ENCODE data around the gene ENOX2.

- TF ChIP-seq, protein P1, sequence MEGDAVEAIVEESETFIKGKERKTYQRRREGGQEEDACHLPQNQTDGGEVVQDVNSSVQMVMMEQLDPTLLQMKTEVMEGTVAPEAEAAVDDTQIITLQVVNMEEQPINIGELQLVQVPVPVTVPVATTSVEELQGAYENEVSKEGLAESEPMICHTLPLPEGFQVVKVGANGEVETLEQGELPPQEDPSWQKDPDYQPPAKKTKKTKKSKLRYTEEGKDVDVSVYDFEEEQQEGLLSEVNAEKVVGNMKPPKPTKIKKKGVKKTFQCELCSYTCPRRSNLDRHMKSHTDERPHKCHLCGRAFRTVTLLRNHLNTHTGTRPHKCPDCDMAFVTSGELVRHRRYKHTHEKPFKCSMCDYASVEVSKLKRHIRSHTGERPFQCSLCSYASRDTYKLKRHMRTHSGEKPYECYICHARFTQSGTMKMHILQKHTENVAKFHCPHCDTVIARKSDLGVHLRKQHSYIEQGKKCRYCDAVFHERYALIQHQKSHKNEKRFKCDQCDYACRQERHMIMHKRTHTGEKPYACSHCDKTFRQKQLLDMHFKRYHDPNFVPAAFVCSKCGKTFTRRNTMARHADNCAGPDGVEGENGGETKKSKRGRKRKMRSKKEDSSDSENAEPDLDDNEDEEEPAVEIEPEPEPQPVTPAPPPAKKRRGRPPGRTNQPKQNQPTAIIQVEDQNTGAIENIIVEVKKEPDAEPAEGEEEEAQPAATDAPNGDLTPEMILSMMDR (conservative IDR thresholded peaks at IDR 0.05 in 1 of 2, IDR thresholded peaks at IDR 0.05 in 1 of 2; ENCODE audit: low read depth in 1 of 2, low read length in 2 of 2) = no peak
- TF ChIP-seq EZH2 (IDR thresholded peaks at IDR 0.05; ENCODE audit: low read length, missing control alignments) = no peak
These were observed 130.2 kb downstream of the ENOX2 start for GRCh38 chrX:130772776-130773143.

Data from fibroblast of lung (primary cell).